H54 (cell line): ENCODE data around the gene ANKS1A.
A peak's percentile ranks its signal among the peaks of the same experiment; 100 is the strongest.
"Not testable (repeated sequence)": the region's sequence is repeated elsewhere in the genome, so short reads cannot be mapped to it uniquely, and the experiment has no call there.

ENCODE experiments used
- DNase-seq: peaks from one replicate; pipeline ENCODE4 v3.0.0; 2011; ENCODE audit warnings: low spot score, mixed read lengths; ENCODE audit not compliant: insufficient read length
- FAIRE-seq: peaks from 3 replicates; lab custom pipeline; 2011; peaks lifted over from hg19 to GRCh38; lab: Jason Lieb, UNC
- POLR2A ChIP-seq: IDR thresholded peaks from 2 replicates; pipeline ENCODE4 v1.6.1; 2011; ENCODE audit warnings: low read depth, mild to moderate bottlenecking, low read length

The ANKS1A gene

DNA sequence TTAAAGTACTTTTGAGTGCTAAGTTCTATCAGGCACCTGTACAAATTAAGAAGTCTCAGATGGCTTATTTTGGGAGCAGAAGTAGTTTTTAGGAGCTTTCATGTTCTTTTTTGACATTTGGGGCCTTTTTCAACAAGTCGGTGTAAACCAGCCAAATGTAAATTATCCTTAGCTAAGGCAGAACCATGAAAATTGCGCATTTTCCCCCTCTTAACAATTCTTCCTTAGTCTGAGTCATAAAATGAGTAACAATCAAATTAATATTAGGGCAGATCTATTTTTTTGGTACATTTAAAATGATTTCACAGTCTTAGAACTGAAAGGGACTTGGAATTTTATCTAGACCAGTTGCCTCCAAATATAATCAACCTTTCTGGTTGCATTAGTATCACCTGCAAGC lies 87.2 kb downstream of the ANKS1A start:
- DNase-seq (no peak), FAIRE-seq (no peak)
- TF ChIP-seq POLR2A = no peak

DNA sequence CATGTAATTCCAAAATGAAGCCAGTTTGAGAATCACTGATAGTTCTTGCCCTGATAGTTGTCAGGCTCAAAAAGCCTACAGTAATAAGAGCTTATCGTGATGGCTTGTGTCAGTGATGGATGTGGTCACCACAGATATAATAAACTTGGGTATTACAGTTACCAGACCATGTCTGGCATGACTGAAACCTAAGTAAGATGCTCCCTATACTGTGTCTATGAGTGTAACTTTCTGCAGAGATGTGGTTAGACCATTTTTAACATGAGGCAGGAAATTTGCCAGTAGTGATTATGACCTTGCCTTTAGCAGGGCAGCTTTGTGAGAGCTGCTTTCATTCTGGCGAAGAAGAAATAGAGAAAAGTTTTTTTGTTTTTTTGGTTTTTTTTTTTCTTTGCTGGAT lies 90.2 kb downstream of the ANKS1A start:
- TF ChIP-seq POLR2A = no peak
- FAIRE-seq (no peak), DNase-seq (no peak)

DNA sequence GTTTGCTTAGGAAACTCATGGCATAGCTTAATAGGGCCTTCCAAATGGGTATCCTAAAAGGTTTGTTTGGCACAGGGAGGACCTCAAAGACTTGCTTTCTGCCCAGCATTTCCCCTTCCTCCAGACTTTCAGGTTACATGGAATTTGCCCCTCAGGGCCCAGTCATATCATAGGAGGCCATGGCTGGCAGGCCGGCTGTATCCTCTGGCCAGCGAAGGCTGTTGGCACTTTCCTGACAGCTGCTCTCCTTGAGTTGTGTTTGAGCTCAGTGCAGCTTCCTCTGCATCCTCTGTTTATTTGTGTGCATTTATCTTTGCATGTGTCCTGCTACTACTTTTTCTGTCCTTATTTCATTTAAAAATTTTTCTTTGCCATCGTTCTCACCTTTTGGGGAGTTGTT lies 90.9 kb downstream of the ANKS1A start:
- FAIRE-seq (no peak), DNase-seq (no peak)
- no peak for TF ChIP-seq POLR2A

DNA sequence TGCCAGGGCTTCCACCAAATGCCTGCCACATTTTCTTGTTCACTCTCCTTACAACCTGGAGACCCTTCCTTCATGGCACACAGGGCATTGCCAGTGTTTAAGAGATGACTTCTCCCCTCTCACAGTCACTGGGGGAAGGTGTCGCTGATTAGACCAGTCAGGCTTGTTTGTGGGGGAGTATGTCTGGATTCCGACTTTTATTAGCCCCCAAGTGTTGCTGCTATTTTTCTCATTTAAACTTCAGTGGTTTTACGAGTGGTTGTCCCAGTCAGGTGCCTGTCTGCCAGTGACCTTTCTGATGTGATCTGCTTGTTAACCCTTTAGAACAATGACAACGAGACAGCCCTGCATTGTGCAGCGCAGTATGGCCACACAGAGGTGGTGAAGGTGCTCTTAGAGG lies 92.3 kb downstream of the ANKS1A start:
- FAIRE-seq = no peak
- DNase-seq = no peak
- TF ChIP-seq POLR2A = no peak

DNA sequence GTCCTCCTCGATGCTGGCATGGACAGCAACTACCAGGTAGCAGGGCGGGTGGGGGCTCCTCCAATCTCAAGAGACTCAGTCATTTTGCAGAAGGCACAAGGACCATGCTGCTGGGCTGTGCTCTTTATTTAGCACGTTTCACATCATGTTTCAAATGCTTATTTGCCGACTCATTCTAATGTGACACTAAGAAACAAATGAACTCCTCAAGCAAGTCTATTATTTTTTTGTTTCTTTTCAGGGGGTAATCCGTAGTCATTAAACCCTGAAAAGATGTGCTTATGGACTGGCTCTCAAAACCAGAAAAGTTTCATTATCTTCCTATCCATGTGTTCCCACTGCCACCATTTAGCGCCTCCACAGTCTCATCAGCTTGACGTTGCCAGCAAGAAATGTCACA lies 92.9 kb downstream of the ANKS1A start:
- DNase-seq = no peak
- TF ChIP-seq POLR2A = no peak
- FAIRE-seq = no peak

DNA sequence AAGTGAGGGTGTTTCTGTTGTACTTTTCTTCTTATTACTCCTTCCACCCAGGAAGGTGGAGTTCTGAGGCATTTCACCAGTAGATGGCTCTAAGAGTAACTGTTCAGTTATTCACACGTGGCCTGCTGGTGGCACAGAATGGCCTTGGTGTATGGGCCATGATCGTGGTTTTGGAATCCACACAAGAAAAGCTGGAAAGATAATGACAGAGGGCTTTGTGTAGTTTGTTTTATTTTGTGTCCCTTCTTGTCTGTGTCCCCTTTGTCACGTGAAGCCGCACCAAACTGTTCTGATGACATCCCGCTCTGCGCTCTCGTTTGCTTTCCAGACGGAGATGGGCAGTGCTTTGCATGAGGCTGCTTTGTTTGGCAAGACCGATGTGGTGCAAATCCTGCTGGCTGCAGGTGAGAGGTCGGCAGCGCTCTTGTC lies 93.4 kb downstream of the ANKS1A start:
- TF ChIP-seq POLR2A = no peak
- FAIRE-seq (peak; percentile 15), DNase-seq (no peak)

DNA sequence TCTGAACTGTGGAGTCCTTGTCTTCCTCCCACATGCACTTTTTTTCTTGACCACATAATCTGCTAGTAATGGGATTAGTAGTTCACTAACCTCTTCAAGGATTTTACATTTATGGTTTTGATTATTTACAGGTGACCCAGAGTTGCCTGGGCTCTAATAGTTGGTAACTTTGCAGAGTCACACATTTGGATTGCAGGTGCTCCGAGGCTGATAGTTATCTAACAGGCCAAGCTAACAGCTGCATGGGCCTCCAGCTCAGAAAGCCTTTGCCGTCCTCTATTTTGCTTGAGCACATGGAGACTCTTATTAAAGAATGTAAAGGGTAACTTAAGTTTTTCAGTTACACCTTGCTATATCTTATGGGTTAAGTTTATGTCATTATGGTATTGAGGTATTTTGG lies 95.4 kb downstream of the ANKS1A start:
- TF ChIP-seq POLR2A = no peak
- DNase-seq = no peak
- FAIRE-seq = no peak

DNA sequence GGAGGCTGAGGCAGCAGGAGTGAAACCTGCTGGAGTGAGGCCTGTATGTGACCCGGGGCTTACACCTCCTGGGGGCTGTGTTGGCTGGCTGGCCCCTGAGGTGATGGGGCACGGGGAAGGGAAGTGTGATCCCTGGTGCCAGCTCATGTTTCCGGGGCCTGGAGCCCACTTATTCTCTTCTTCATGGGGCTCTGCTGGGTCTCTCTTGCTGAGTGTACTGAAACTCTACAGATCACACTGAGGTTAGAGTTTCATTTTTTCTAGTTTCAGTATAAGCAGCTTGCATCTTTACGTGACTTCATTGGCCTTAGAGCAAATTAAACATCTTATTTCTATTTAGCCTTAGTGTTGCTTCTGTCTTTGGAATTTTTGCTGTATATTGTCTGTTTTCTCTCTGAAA lies 96.2 kb downstream of the ANKS1A start:
- DNase-seq (no peak), FAIRE-seq (no peak)
- TF ChIP-seq POLR2A = no peak

DNA sequence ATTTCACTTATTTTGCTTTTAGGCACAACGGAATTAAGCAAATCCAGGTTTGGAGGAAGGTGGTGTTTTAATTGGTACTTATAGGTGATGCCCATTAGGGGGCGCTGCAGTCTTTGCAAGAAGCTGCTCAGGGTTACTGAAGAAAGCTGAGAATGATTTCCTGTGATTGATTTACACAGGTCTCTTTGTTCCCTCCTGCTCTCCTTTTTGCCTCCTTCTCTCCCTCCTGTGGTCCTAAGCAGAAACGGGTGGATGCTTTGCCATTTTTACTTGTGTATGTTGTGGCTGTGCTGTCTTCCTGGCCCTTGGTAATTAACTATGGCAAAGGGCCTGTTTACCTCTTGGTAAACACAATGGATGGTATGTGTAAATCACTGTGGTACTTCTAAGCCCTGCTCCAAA lies 97.8 kb downstream of the ANKS1A start:
- no peak for TF ChIP-seq POLR2A
- DNase-seq = peak; percentile 47
- FAIRE-seq = peak; percentile 95

DNA sequence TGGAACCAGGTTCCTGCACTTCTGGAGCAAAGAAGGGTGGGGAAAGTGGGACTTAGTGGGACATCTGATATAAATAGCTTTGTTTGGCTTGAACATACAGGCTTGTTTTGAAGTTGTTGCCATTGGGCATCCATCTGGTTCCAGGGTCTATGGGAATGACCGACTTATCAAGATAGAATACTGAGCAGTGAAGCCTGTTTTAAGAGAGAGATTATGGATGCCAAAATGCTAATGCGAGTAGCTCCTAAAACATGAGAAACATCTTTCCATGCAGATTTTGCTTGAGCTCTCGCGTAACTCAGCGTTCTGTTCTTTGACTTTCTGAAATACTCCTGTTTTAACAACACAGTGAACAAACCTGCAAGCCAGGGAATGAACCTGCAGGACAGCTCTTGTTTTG lies 98.5 kb downstream of the ANKS1A start:
- FAIRE-seq = peak; percentile 71
- TF ChIP-seq POLR2A = no peak
- no peak for DNase-seq

DNA sequence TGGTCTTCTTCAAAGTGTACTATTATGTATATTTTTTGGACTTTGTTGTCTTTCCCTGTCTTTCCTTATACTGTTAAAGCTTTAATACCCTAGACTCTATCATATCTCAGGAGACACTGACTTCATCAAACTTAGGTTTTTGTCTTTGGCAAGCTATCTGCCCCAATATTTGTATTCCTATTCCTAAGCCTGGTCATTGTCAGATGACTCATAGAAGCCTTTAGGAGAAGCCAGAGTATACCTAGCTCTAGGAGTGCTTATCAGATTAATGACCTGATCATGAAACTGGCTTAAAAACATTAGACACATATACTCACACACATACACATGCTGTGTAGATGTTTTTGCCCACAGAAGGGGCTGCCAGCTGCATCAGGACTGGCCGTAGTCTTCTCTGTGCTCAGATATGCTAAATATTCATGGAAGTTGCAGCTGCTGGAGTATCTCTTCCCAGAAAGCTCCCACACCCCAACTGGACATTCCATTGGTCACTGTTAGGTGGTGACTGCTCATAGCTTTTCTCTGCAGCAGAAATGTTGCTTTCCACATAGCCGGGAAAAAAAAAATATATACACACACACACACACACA lies 102.0 kb downstream of the ANKS1A start:
- FAIRE-seq (peak; percentile 87), DNase-seq (no peak)
- no peak for TF ChIP-seq POLR2A

DNA sequence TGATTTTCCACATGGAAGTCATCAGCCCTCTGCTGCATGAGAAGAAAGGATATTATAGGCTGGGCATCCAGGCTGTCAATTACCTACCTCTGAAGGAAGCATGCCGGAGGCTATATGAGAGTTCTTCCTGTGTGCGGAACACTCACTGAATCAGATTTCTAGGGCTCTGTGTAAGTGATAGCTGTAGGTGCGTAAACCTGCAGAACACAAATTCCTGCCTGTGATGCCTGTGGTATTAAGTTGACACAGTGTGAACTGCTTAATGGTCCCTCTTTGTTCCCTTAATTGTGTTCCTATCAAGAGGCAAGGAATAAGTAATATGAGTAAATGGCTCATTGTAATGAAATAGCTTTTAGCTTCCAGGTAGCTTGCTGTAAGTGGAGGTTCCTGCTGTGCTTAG lies 103.3 kb downstream of the ANKS1A start:
- no peak for TF ChIP-seq POLR2A
- DNase-seq = no peak
- FAIRE-seq = no peak

DNA sequence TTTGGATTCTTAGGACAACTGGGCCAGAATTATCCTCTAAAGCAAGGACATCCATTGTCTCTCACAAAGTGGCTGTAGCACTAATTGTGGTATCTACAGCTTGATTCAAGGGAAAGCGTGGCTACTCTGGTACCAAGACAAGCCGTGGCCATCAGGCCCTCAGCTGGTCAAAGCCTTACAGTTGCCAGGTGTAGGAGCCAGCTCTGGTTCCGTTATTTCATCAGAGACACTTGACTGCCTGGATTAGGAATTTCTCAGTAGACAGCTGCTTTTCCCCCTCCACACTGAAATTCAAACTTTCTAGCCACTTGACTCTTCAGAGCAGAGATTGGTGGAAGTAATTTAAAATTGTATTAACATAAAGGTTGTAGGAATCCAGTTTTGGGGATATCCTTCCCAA lies 104.2 kb downstream of the ANKS1A start:
- no peak for DNase-seq
- no peak for FAIRE-seq
- no peak for TF ChIP-seq POLR2A

DNA sequence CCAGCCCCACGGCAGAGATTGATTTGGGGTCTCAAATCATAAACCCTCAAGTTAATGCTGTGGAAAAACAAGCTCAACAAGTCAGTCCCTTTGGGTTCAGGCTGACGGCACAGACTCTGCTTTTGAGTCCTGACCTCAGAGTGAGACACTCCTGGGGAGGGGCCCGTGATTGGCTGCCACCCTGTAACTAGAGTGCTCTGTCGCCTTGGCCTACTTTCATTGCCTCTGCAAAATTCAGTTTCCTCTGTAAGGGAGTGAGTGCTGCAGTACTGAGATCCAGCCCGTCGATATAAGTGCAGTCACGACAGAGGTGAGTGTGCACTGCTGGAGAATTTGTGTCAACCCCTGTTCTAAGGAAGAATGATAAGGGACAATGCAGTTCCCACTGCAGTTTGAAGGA lies 105.6 kb downstream of the ANKS1A start:
- TF ChIP-seq POLR2A = no peak
- FAIRE-seq = no peak
- no peak for DNase-seq

DNA sequence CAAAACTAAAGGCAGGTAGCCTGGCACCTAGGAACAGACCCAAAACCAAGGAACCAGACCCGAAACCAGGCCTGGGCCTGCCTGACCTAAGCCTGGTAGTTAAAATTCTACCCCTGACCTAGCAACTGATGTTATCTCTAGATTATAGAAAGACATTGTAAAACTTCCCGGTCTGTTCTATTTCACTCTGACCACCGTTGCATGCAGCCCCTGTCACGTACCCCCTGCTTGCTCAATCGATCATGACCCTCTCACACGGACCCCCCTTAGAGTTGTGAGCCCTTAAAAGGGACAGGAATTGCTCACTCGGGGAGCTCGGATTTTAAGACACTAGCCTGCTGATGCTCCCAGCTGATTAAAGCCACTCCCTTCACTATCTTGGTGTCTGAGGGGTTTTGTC lies 109.4 kb downstream of the ANKS1A start:
- FAIRE-seq, DNase-seq: not testable (repeated sequence)

DNA sequence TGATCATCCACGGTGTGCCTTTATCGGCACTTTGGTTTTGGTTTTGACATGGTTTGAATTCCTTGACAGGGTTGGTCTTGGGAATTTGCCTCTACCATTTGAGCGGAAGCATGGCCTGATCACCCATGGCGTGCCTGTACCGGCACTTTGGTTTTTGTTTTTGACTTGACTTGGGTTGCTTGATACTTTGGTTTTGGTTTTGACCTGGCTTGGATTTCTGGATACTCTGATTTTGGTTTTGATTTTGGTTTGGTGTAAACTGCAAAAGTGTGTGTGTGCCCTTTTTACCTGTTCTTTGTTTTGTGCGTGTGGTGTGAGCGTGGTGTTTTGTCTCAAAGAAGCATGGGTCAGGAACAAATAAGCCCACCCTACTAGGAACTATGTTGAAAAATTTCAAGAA lies 110.1 kb downstream of the ANKS1A start:
- not testable (repeated sequence) for FAIRE-seq, DNase-seq

DNA sequence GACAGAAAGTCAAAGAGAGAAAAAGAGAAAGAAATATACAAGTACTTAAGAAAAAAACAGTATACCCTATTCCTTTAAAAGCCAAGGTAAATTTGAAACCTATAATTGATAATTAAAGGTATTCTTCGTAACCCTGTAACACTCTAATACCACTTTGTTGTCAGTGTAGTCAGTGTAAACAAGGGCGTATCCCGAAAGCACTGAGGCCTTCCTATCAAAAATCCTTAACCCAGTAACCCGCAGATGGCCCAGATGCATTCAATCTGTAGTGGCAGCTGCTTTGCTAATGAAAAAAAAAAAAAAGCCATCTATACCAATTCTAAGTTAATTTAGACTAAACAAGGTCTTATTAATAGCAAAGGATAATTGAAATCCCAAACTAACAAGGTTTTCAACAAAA lies 110.9 kb downstream of the ANKS1A start:
- not testable (repeated sequence) for DNase-seq, FAIRE-seq

DNA sequence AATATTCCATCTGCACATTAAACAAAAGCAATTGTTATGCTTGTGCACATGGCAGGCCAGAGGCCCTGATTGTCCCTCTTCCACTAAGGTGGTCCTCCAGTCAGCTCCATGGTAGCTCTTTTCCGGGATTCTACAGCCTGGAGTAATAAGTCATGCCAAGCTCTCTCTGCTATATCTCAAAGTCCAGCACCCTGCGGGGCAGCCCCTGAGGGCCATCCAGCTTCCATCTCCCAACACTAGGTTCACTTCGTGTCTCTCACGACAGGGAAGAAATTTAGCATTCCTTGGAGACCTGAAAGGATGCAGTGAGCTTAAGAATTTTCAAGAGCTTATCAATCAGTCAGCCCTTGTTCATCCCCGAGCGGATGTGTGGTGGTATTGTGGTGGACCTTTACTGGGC lies 112.3 kb downstream of the ANKS1A start:
- not testable (repeated sequence) for FAIRE-seq, DNase-seq

DNA sequence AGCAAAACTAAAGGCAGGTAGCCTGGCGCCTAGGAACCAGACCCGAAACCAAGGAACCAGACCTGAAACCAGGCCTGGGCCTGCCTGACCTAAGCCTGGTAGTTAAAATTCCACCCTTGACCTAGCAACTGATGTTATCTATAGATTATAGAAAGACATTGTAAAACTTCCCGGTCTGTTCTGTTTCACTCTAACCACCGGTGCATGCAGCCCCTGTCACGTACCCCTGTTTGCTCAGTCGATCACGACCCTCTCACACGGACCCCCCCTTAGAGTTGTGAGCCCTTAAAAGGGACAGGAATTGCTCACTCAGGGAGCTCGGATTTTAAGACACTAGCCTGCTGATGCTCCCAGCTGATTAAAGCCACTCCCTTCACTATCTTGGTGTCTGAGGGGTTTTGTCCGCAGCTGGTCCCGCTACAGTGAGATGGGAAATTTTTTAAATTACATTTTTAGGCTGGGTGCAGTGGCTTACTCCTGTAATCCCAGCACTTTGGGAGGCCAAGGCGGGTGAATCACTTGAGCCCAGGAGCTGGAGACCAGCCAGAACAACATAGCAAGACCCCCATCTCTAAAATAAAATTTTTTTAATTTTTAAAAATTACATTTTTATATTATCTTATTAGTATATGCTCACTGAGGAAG lies 115.0 kb downstream of the ANKS1A start:
- not testable (repeated sequence) for DNase-seq, FAIRE-seq
